Mesenchymal stem cell (in vitro differentiated cells and primary cell): Measurements from ENCODE around the gene ZNF496.

Source experiments
- DNase-seq: peaks from one replicate; pipeline ENCODE4 v3.0.0-alpha.2; 2013
- H2AFZ ChIP-seq: one replicate; pipeline ENCODE4 v1.6.1; 2013; ENCODE audit warnings: low read depth, mild to moderate bottlenecking, control low read depth, inconsistent platforms, low read length, moderate library complexity
- H2AK5ac ChIP-seq: 2 replicates; pipeline ENCODE4 v1.6.1; 2013; ENCODE audit warnings: low read length, moderate library complexity, mild to moderate bottlenecking, inconsistent platforms; ENCODE audit not compliant: severe bottlenecking
- H2BK120ac ChIP-seq: one replicate; pipeline ENCODE4 v1.6.1; 2013; ENCODE audit warnings: low read depth, mild to moderate bottlenecking, inconsistent platforms, low read length, moderate library complexity
- H2BK12ac ChIP-seq, 2 experiments: one replicate each; pipeline ENCODE4 v1.6.1; 2013; ENCODE audit warnings: inconsistent platforms in 2 of 2, low read length in 2 of 2, mild to moderate bottlenecking in 2 of 2, moderate library complexity in 2 of 2, control low read depth in 1 of 2
- H2BK15ac ChIP-seq: one replicate; pipeline ENCODE4 v1.6.1; 2013; ENCODE audit warnings: mild to moderate bottlenecking, low read depth, inconsistent platforms; ENCODE audit not compliant: poor library complexity, severe bottlenecking
- H2BK5ac ChIP-seq: 2 replicates; pipeline ENCODE4 v1.6.1; 2013; ENCODE audit warnings: low read depth, mild to moderate bottlenecking, low read length, control low read depth, inconsistent platforms; ENCODE audit not compliant: poor library complexity, severe bottlenecking
- H3K14ac ChIP-seq, 2 experiments: one replicate each; pipeline ENCODE4 v1.6.1; 2013; ENCODE audit warnings: inconsistent platforms in 2 of 2, low read length in 2 of 2, control low read depth in 1 of 2, mild to moderate bottlenecking in 1 of 2, moderate library complexity in 1 of 2
- H3K18ac ChIP-seq, 2 experiments: one replicate each; pipeline ENCODE4 v1.6.1; 2013; ENCODE audit warnings: inconsistent platforms in 2 of 2, low read length in 2 of 2, control low read depth in 1 of 2, low read depth in 1 of 2, mild to moderate bottlenecking in 1 of 2
- H3K23ac ChIP-seq, 2 experiments: one replicate each; pipeline ENCODE4 v1.6.1; 2013; ENCODE audit warnings: inconsistent platforms in 2 of 2, low read length in 2 of 2, mild to moderate bottlenecking in 2 of 2, moderate library complexity in 2 of 2, control low read depth in 1 of 2
- H3K27ac ChIP-seq: 2 replicates; pipeline ENCODE4 v1.5.1; 2013; ENCODE audit warnings: mild to moderate bottlenecking, moderate library complexity, low read length, control low read depth, inconsistent platforms; ENCODE audit not compliant: poor library complexity, severe bottlenecking
- H3K27me3 ChIP-seq, 2 experiments: 2 replicates each; pipeline versions ENCODE4 v1.6.1 to v1.7.0; 2013; ENCODE audit warnings: low read length in 2 of 2, mild to moderate bottlenecking in 2 of 2, moderate library complexity in 2 of 2, control low read depth in 1 of 2, inconsistent platforms in 1 of 2; ENCODE audit not compliant: control insufficient read depth in 1 of 2, insufficient read depth in 1 of 2
- H3K36me3 ChIP-seq, 2 experiments: 2 replicates each; pipeline versions ENCODE4 v1.6.1 to v1.7.0; 2013; ENCODE audit warnings: low read length in 2 of 2, control low read depth in 1 of 2, inconsistent platforms in 1 of 2, low read depth in 1 of 2, mild to moderate bottlenecking in 1 of 2; ENCODE audit not compliant: insufficient read depth in 2 of 2, control insufficient read depth in 1 of 2
- H3K4ac ChIP-seq, 2 experiments: one replicate each; pipeline ENCODE4 v1.6.1; 2013; ENCODE audit warnings: inconsistent platforms in 2 of 2, low read length in 2 of 2, mild to moderate bottlenecking in 2 of 2, moderate library complexity in 2 of 2, control low read depth in 1 of 2, low read depth in 1 of 2
- H3K4me1 ChIP-seq: 2 replicates; pipeline ENCODE4 v1.6.1; 2013; ENCODE audit warnings: low read depth, low read length, control low read depth; ENCODE audit not compliant: control insufficient read depth, insufficient read depth
- H3K4me2 ChIP-seq: 2 replicates; pipeline ENCODE4 v1.6.1; 2013; ENCODE audit warnings: low read length, mild to moderate bottlenecking, inconsistent platforms; ENCODE audit not compliant: poor library complexity, severe bottlenecking
- H3K4me3 ChIP-seq, 2 experiments: 2 replicates each; pipeline versions ENCODE4 v1.5.1 to v1.7.0; 2013; ENCODE audit warnings: low read length in 2 of 2, mild to moderate bottlenecking in 2 of 2, control low read depth in 1 of 2, low read depth in 1 of 2; ENCODE audit not compliant: insufficient read depth in 1 of 2
- H3K79me1 ChIP-seq: replicated peaks from 2 replicates; pipeline ENCODE4 v1.6.1; 2013; ENCODE audit warnings: mild to moderate bottlenecking, control low read depth, low read length, inconsistent platforms; ENCODE audit not compliant: poor library complexity, severe bottlenecking
- H3K9ac ChIP-seq: 2 replicates; pipeline ENCODE4 v1.7.0; 2013; ENCODE audit warnings: mild to moderate bottlenecking, low read length, moderate library complexity
- H3K9me3 ChIP-seq: 2 replicates; pipeline ENCODE4 v1.7.0; 2013; ENCODE audit warnings: mild to moderate bottlenecking, low read length; ENCODE audit not compliant: control insufficient read depth
- H4K8ac ChIP-seq: one replicate; pipeline ENCODE4 v1.6.1; 2013; ENCODE audit warnings: inconsistent platforms, mild to moderate bottlenecking, low read length, moderate library complexity
- H4K91ac ChIP-seq: one replicate; pipeline ENCODE4 v1.6.1; 2013; ENCODE audit warnings: mild to moderate bottlenecking, low read length, inconsistent platforms
- WGBS: methylation state at CpG from one replicate; pipeline ENCODE4 v1.1.7; 2013; ENCODE audit warnings: mixed read lengths; 5-methylcytosine and 5-hydroxymethylcytosine counted together

Gene ZNF496

GRCh38 chr1:247322849-247323586 is 8.6 kb downstream of the ZNF496 start:
- peaks cover 28% of the 10 kb centered on the region for H3K79me1 ChIP-seq
- H3K36me3 ChIP-seq, result peaks cover 32 to 69% of the 10 kb centered on the region in 2 experiments
- no peak overlapping the region for H2AK5ac ChIP-seq
- H4K8ac ChIP-seq, result no peak overlapping the region
- no peak overlapping the region for H2BK12ac ChIP-seq
- H3K23ac ChIP-seq, result no peak overlapping the region
- 90% methylated on average over 12 of the region's 12 CpGs for WGBS
- H3K27me3 ChIP-seq, result no peaks in the 10 kb centered on the region
- no peak overlapping the region for H2BK15ac ChIP-seq
- H3K27ac ChIP-seq, result no peak overlapping the region
- H2AFZ ChIP-seq, result no peak overlapping the region
- no peak overlapping the region for H2BK5ac ChIP-seq
- peaks cover 6% of the 10 kb centered on the region for H3K4me1 ChIP-seq
- H3K14ac ChIP-seq, result no peak overlapping the region
- no peak overlapping the region for H2BK120ac ChIP-seq
- H3K18ac ChIP-seq, result no peak overlapping the region
- no peak overlapping the region for H3K4ac ChIP-seq
- H3K4me2 ChIP-seq, result no peak overlapping the region
- H3K9me3 ChIP-seq, result no peaks in the 10 kb centered on the region
- no peak overlapping the region for H3K4me3 ChIP-seq
- no peak overlapping the region for H4K91ac ChIP-seq
- no peak overlapping the region for H3K9ac ChIP-seq
- no peak for DNase-seq

GRCh38 chr1:247322442-247322841 is 9.2 kb downstream of the ZNF496 start:
- peaks cover 25% of the 10 kb centered on the region for H3K79me1 ChIP-seq
- WGBS, result 81% methylated on average over 7 of the region's 7 CpGs
- H3K4me1 ChIP-seq, result peaks cover 7% of the 10 kb centered on the region

GRCh38 chr1:247317702-247318101 is 14.0 kb downstream of the ZNF496 start:
- no peaks in the 10 kb centered on the region for H3K9me3 ChIP-seq
- no peak for DNase-seq
- no peak overlapping the region for H3K9ac ChIP-seq
- no peak overlapping the region for H2BK5ac ChIP-seq
- H3K18ac ChIP-seq, result no peak overlapping the region
- H3K23ac ChIP-seq, result no peak overlapping the region
- no peak overlapping the region for H3K4ac ChIP-seq
- no peak overlapping the region for H3K4me2 ChIP-seq
- no peak overlapping the region for H4K91ac ChIP-seq
- no peak overlapping the region for H2AFZ ChIP-seq
- H4K8ac ChIP-seq, result no peak overlapping the region
- 96% methylated on average over 1 of the region's 3 CpGs for WGBS
- H3K27me3 ChIP-seq, result no peaks in the 10 kb centered on the region
- H2BK15ac ChIP-seq, result no peak overlapping the region
- no peak overlapping the region for H2AK5ac ChIP-seq
- H2BK12ac ChIP-seq, result no peak overlapping the region
- H3K4me3 ChIP-seq, result no peak overlapping the region
- peaks cover 42 to 48% of the 10 kb centered on the region in 2 experiments for H3K36me3 ChIP-seq
- peaks cover 18% of the 10 kb centered on the region for H3K79me1 ChIP-seq
- H3K4me1 ChIP-seq, result peaks cover 9% of the 10 kb centered on the region
- peak overlapping the region; percentile 93 for H3K27ac ChIP-seq
- H2BK120ac ChIP-seq, result no peak overlapping the region
- no peak overlapping the region for H3K14ac ChIP-seq

More at GRCh38 chr1:247322442-247322841, 9.2 kb downstream of the ZNF496 start:
- Histone ChIP-seq H3K4me3 (no peak overlapping the region), H3K9me3 (no peaks in the 10 kb centered on the region), H3K9ac (no peak overlapping the region), H2BK120ac (no peak overlapping the region), H4K91ac (no peak overlapping the region), H3K27ac (no peak overlapping the region), H3K4ac (no peak overlapping the region), H4K8ac (no peak overlapping the region), H3K27me3 (no peaks in the 10 kb centered on the region), H2BK15ac (no peak overlapping the region), H2AFZ (no peak overlapping the region), H3K18ac (no peak overlapping the region), H3K23ac (no peak overlapping the region), H2BK12ac (no peak overlapping the region), H2BK5ac (no peak overlapping the region), H2AK5ac (no peak overlapping the region), H3K36me3 (peaks cover 33 to 69% of the 10 kb centered on the region in 2 experiments), H3K14ac (no peak overlapping the region), H3K4me2 (no peak overlapping the region)
- no peak for DNase-seq

- H4K8ac ChIP-seq, result no peak overlapping the region
- no peak overlapping the region for H3K14ac ChIP-seq
- H3K9me3 ChIP-seq, result no peaks in the 10 kb centered on the region
- H3K23ac ChIP-seq, result no peak overlapping the region
- peaks cover 9% of the 10 kb centered on the region for H3K4me1 ChIP-seq
- H3K9ac ChIP-seq, result no peak overlapping the region
- no peak overlapping the region for H2AFZ ChIP-seq
- peak overlapping the region; percentile 92 for H2AK5ac ChIP-seq
- peak overlapping the region; percentile 53 for H2BK5ac ChIP-seq
- H4K91ac ChIP-seq, result no peak overlapping the region
- H3K4ac ChIP-seq, result no peak overlapping the region
- H3K27ac ChIP-seq, result peak overlapping the region; percentile 93
- H2BK120ac ChIP-seq, result no peak overlapping the region
- H3K36me3 ChIP-seq, result peaks cover 32 to 40% of the 10 kb centered on the region in 2 experiments
- H3K4me3 ChIP-seq, result no peak overlapping the region
- DNase-seq, result no peak
- no peaks in the 10 kb centered on the region for H3K27me3 ChIP-seq
- H2BK15ac ChIP-seq, result no peak overlapping the region
- H3K79me1 ChIP-seq, result peaks cover 11% of the 10 kb centered on the region
- WGBS, result 95% methylated on average over 3 of the region's 5 CpGs
- H2BK12ac ChIP-seq, result no peak overlapping the region
- H3K18ac ChIP-seq, result no peak overlapping the region
- H3K4me2 ChIP-seq, result peak overlapping the region; percentile 12
These were observed 15.0 kb downstream of the ZNF496 start for GRCh38 chr1:247316590-247317197.
